ENCODE results near the gene AUNIP.

The AUNIP gene

GRCh38 chr1:25870614-25871013 lies 11.4 kb upstream of the AUNIP start:
- Histone ChIP-seq H3K36me3 (ENCODE audit: control insufficient read depth in 2 of 2, insufficient read depth in 1 of 2, low read length in 2 of 2) (peaks cover 0 to 11% of the 10 kb centered on the region in 2 experiments; a peak in 1 of 3 replicates), H3K4me1 (ENCODE audit: control insufficient read depth, insufficient read depth, low read length) (no peaks in the 10 kb centered on the region), H3K27ac (ENCODE audit: extremely low read depth, low read depth, low read length) (no peak overlapping the region), H3K4me3 (ENCODE audit: low read depth, low read length) (no peak overlapping the region), H3K9me3 (ENCODE audit: control insufficient read depth, insufficient read depth, low read depth, low read length) (no peaks in the 10 kb centered on the region)
- TF ChIP-seq ZNF335 (tag by site-specific recombination; conservative IDR thresholded peaks at IDR 0.05) (no peak), ZNF792 (tag by site-specific recombination; IDR thresholded peaks at IDR 0.05) (no peak), ZSCAN16 (tag by site-specific recombination; IDR thresholded peaks at IDR 0.05) (no peak), ZNF138 (tag by site-specific recombination; IDR thresholded peaks at IDR 0.05; ENCODE audit: borderline replicate concordance) (no peak), FEZF1 (tag by site-specific recombination; IDR thresholded peaks at IDR 0.05) (no peak), ZNF768 (tag by site-specific recombination; IDR thresholded peaks at IDR 0.05) (0 out of 2 replicates have a peak, but pooled peaks have one; percentile 37), SALL2 (tag by site-specific recombination; IDR thresholded peaks at IDR 0.05; ENCODE audit: borderline replicate concordance) (no peak), ZNF639 (tag by site-specific recombination; IDR thresholded peaks at IDR 0.05) (no peak)
- ChIA-PET CTCF (interaction anchor here (0.7 kb wide), 1 partner anchor 546 kb away, joined by 5 read pairs; no protein-coding TSS in a partner anchor), POLR2A (no interaction called here)

GRCh38 chr1:25869909-25870606 lies 10.8 kb upstream of the AUNIP start:
- no peak overlapping the region for H3K27ac ChIP-seq (ENCODE audit: extremely low read depth, low read depth, low read length)
- POLR2A ChIA-PET: no interaction called here
- peak; percentile 31; the same call in 1 of the 2 replicates for TF ChIP-seq ZFHX2 (tag by site-specific recombination; conservative IDR thresholded peaks at IDR 0.05)
- TF ChIP-seq ZNF629 (tag by site-specific recombination; IDR thresholded peaks at IDR 0.05): peak; percentile 79
- TF ChIP-seq PRDM10 (tag by site-specific recombination; IDR thresholded peaks at IDR 0.05): peak; percentile 11; the same call in 1 of the 2 replicates
- TF ChIP-seq ZNF133 (tag by site-specific recombination; IDR thresholded peaks at IDR 0.05): no peak

GRCh38 chr1:25867210-25867991 lies 8.1 kb upstream of the AUNIP start:
- CTCF ChIA-PET: interaction anchor here (1.2 kb wide), 1 partner anchor 28 kb away, joined by 4 read pairs; no protein-coding TSS in a partner anchor
- POLR2A ChIA-PET: no interaction called here
- TF ChIP-seq ZNF26 (tag by site-specific recombination; IDR thresholded peaks at IDR 0.05) (no peak), ZNF670 (tag by site-specific recombination; IDR thresholded peaks at IDR 0.05; ENCODE audit: low read depth) (no peak), ZSCAN18 (tag by site-specific recombination; IDR thresholded peaks at IDR 0.05) (no peak), MZF1 (tag by site-specific recombination; IDR thresholded peaks at IDR 0.05; ENCODE audit: borderline replicate concordance) (no peak), ZNF623 (tag by site-specific recombination; IDR thresholded peaks at IDR 0.05) (no peak), ZNF10 (tag by site-specific recombination; IDR thresholded peaks at IDR 0.05) (no peak)

More at GRCh38 chr1:25869909-25870606, 10.8 kb upstream of the AUNIP start:
- H3K36me3 ChIP-seq (ENCODE audit: control insufficient read depth in 2 of 2, insufficient read depth in 1 of 2, low read length in 2 of 2): peaks cover 0 to 11% of the 10 kb centered on the region in 2 experiments; a peak in 1 of 3 replicates
- H3K9me3 ChIP-seq (ENCODE audit: control insufficient read depth, insufficient read depth, low read depth, low read length): no peaks in the 10 kb centered on the region
- CTCF ChIA-PET: interaction anchor here (0.6 to 0.7 kb wide), 2 partner anchors 292 to 547 kb away, joined by 3 to 5 read pairs; no protein-coding TSS in a partner anchor
- H3K4me1 ChIP-seq (ENCODE audit: control insufficient read depth, insufficient read depth, low read length): no peaks in the 10 kb centered on the region
- no peak overlapping the region for H3K4me3 ChIP-seq (ENCODE audit: low read depth, low read length)

More at GRCh38 chr1:25867210-25867991, 8.1 kb upstream of the AUNIP start:
- Histone ChIP-seq H3K4me3 (ENCODE audit: low read depth, low read length) (no peak overlapping the region), H3K4me1 (ENCODE audit: control insufficient read depth, insufficient read depth, low read length) (no peaks in the 10 kb centered on the region), H3K36me3 (ENCODE audit: control insufficient read depth in 2 of 2, insufficient read depth in 1 of 2, low read length in 2 of 2) (peaks cover 0 to 33% of the 10 kb centered on the region in 2 experiments; a peak in 1 of 3 replicates), H3K27ac (ENCODE audit: extremely low read depth, low read depth, low read length) (no peak overlapping the region), H3K9me3 (ENCODE audit: control insufficient read depth, insufficient read depth, low read depth, low read length) (no peaks in the 10 kb centered on the region)
